ENCODE results near the gene LMCD1.

The LMCD1 gene

GRCh38 chr3:8554696-8555095 is 53.1 kb downstream of the LMCD1 start:
- TF ChIP-seq CTCF (IDR thresholded peaks at IDR 0.05; ENCODE audit: unreplicated experiment in 3 of 3) = no peak
- Mint-ChIP-seq H3K4me1 (peaks cover 72% of the 10 kb centered on the region), H3K4me3 (peak overlapping the region in 1 of 3 experiments; percentile 16), H3K36me3 (ENCODE audit: low read depth) (peaks cover 23% of the 10 kb centered on the region), H3K27me3 (ENCODE audit: low read depth) (peaks cover 1% of the 10 kb centered on the region), H3K9me3 (no peaks in the 10 kb centered on the region), H3K27ac (peak overlapping the region; percentile 89 to 96 (median 95))

- H3K36me3 Mint-ChIP-seq (ENCODE audit: low read depth) = peaks cover 20% of the 10 kb centered on the region
- H3K27me3 Mint-ChIP-seq (ENCODE audit: low read depth) = peaks cover 3% of the 10 kb centered on the region
- H3K9me3 Mint-ChIP-seq = no peaks in the 10 kb centered on the region
- no peak for TF ChIP-seq CTCF (IDR thresholded peaks at IDR 0.05; ENCODE audit: unreplicated experiment in 3 of 3)
- peak overlapping the region in 1 of 3 experiments; percentile 17 for H3K4me3 Mint-ChIP-seq
- H3K4me1 Mint-ChIP-seq = peaks cover 76% of the 10 kb centered on the region
- H3K27ac Mint-ChIP-seq = peak overlapping the region; percentile 89 to 96 (median 95)
Measured at GRCh38 chr3:8555113-8555661, 53.6 kb downstream of the LMCD1 start.

- no peaks in the 10 kb centered on the region for H3K9me3 Mint-ChIP-seq
- H3K27me3 Mint-ChIP-seq (ENCODE audit: low read depth) = peaks cover 3% of the 10 kb centered on the region
- TF ChIP-seq CTCF (IDR thresholded peaks at IDR 0.05; ENCODE audit: unreplicated experiment in 3 of 3) = no peak
- peaks cover 75% of the 10 kb centered on the region for H3K4me1 Mint-ChIP-seq
- H3K36me3 Mint-ChIP-seq (ENCODE audit: low read depth) = peaks cover 14% of the 10 kb centered on the region
- peak overlapping the region; percentile 89 to 96 (median 95) for H3K27ac Mint-ChIP-seq
- peak overlapping the region in 1 of 3 experiments; percentile 18 for H3K4me3 Mint-ChIP-seq
Measured at GRCh38 chr3:8555725-8556472, 54.3 kb downstream of the LMCD1 start.

- Mint-ChIP-seq H3K4me1 (peaks cover 81% of the 10 kb centered on the region), H3K36me3 (ENCODE audit: low read depth) (peaks cover 14% of the 10 kb centered on the region), H3K4me3 (peak overlapping the region in 1 of 3 experiments; percentile 18), H3K27me3 (ENCODE audit: low read depth) (peaks cover 3% of the 10 kb centered on the region), H3K9me3 (no peaks in the 10 kb centered on the region), H3K27ac (peak overlapping the region; percentile 89 to 96 (median 95))
- no peak for TF ChIP-seq CTCF (IDR thresholded peaks at IDR 0.05; ENCODE audit: unreplicated experiment in 3 of 3)
Measured at GRCh38 chr3:8556473-8556869, 54.8 kb downstream of the LMCD1 start.

- H3K4me3 Mint-ChIP-seq = no peak overlapping the region
- H3K4me1 Mint-ChIP-seq = peaks cover 82% of the 10 kb centered on the region
- no peaks in the 10 kb centered on the region for H3K9me3 Mint-ChIP-seq
- H3K27me3 Mint-ChIP-seq (ENCODE audit: low read depth) = peaks cover 3% of the 10 kb centered on the region
- TF ChIP-seq CTCF (IDR thresholded peaks at IDR 0.05; ENCODE audit: unreplicated experiment in 3 of 3) = no peak
- H3K36me3 Mint-ChIP-seq (ENCODE audit: low read depth) = peaks cover 14% of the 10 kb centered on the region
- peak overlapping the region; percentile 47 to 96 (median 77) for H3K27ac Mint-ChIP-seq
Measured at GRCh38 chr3:8557298-8557697, 55.7 kb downstream of the LMCD1 start.
